PFSK-1 (cell line): Measurements from ENCODE around the gene MEGF9.

Experiments used
- FOXP2 ChIP-seq: optimal IDR thresholded peaks from 2 replicates; pipeline ENCODE3; 2011; ENCODE audit warnings: borderline replicate concordance, control low read depth, inconsistent platforms; ENCODE audit not compliant: insufficient read depth; ENCODE audit errors: extremely low read length, extremely low read depth
- POLR2AphosphoS5 ChIP-seq: IDR thresholded peaks from 2 replicates; pipeline ENCODE4 v1.6.1; 2012; ENCODE audit warnings: low read depth, mild to moderate bottlenecking, control low read depth, low read length, moderate library complexity
- REST ChIP-seq, 2 experiments: IDR thresholded peaks; 2 replicates each; pipeline versions ENCODE4 v1.6.1 to v1.8.0; 2011 to 2012; ENCODE audit warnings: low read depth in 2 of 2, low read length in 2 of 2, control low read depth in 1 of 2, inconsistent platforms in 1 of 2, mild to moderate bottlenecking in 1 of 2, moderate library complexity in 1 of 2; ENCODE audit not compliant: insufficient read depth in 1 of 2
- SIN3A ChIP-seq: IDR thresholded peaks from 2 replicates; pipeline ENCODE4 v1.6.1; 2012; ENCODE audit warnings: mild to moderate bottlenecking, low read length, moderate library complexity, borderline replicate concordance; ENCODE audit not compliant: insufficient read depth

GRCh38 chr9:120737416-120738165 lies 23.3 kb upstream of the MEGF9 start:
- no peak for TF ChIP-seq REST (IDR thresholded peaks at IDR 0.05; ENCODE audit: insufficient read depth in 1 of 2, low read depth in 2 of 2, low read length in 2 of 2)
- no peak for TF ChIP-seq SIN3A
- TF ChIP-seq POLR2AphosphoS5 = no peak
- no peak for TF ChIP-seq FOXP2
